ENCODE data around the gene DIS3L2.

The DIS3L2 gene

DNA sequence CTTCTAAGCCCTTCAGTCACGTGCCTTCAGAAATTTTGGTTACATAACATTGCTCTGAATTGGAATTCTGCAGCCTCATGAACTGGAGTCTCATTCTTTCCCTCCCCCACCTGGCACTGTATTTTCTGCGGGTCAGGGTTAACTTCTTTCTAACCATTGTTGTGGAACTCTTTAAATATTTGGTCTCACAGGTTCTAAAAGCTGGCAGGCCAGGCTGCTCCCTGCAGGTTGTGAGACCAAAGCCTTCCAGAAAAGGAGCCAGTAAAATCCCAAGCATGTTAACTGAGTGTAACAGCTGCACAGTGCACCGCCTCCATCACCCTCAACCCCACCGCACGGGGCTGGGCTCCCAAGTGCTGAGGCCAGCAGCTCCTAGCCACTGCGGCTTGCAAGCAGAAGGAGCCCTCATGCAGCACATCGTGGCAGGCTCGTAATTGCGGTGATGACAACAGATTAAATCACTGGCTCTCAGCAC lies 243.0 kb downstream of the DIS3L2 start:
- no peak for DNase-seq

GRCh38 chr2:232207174-232207573 lies 245.7 kb downstream of the DIS3L2 start:
- DNase-seq = no peak

DNA sequence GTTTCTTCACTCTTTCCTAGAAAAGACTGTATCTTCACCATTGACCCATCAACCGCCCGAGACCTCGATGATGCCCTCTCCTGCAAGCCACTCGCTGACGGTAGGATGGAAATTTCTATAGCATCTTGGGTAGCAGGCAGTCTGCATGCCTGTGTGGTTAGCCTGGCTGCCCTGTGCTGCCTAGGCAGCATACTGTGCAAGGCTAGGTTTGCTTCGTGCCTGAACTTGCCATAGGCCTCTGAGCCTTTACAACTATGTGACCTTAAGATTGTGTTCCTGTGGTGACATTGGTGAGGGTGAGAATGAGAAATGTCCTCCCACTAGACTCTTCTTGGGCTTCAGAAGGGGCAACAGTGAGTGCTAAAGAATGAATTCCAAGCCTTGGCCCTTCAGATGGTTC lies 248.8 kb downstream of the DIS3L2 start:
- DNase-seq = no peak

- DNase-seq = no peak
Observed at GRCh38 chr2:232211743-232212686, 250.5 kb downstream of the DIS3L2 start.

- DNase-seq = no peak
Observed at GRCh38 chr2:232213176-232213575, 251.7 kb downstream of the DIS3L2 start.

DNA sequence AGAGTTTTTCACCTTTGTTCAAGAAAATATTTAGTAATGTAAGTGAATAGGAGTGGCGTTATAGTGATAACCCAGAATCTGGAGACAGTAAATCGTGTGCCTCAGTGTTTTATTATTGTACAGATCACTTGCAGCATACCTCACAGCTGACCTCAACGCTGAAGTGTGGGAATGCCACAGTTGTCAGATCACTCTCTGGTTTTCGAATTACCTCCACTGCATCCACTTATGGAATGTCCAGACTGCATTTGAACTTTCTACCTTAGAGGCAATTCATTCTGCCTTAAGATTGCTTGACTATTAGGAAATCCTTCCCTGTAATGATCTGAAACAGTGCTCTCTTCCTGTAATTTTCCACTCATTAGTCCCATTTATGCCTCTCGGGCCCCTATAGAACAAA lies 252.5 kb downstream of the DIS3L2 start:
- no peak for DNase-seq

- no peak for DNase-seq
Observed at GRCh38 chr2:232216028-232216427, 254.5 kb downstream of the DIS3L2 start.

- no peak for DNase-seq
Observed at GRCh38 chr2:232218778-232219495, 257.4 kb downstream of the DIS3L2 start.

DNA sequence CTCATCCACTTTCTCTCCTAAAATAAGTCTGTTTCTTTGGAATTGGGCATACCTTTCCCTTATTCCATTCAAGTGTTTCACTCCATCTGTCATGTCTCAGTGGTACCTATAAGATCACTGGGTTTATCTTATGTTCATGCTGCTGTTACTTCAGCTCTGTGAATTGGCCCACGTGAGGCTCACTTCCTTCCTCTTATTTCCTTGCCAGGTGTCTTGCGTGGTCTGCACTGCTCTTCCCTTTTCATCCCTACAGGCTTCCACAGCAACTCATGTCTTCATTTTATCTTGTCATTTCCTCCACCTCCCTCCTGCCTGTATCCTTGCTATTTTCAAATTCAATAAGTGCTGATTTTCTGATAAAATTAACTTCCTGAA lies 258.0 kb downstream of the DIS3L2 start:
- no peak for DNase-seq

DNA sequence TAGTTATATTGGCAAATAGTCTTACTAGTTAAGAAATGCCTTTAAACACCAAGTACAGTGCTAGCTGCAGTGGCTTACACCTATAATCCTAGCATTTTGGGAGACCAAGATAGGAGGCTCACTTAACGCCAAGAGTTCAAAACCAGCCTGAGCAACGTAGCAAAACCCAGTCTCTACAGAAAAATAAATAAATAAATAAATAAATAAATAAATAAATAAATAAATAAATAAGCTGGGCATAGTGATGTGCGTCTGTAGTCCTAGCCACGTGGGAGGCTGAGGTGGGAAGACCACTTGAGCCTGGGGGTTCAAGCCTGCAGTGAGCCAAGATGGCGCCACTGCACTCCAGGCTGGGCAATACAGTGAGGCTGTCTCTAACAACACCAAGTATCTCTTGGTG lies 258.4 kb downstream of the DIS3L2 start:
- DNase-seq = no peak

GRCh38 chr2:232225429-232225828 lies 263.9 kb downstream of the DIS3L2 start:
- no peak for DNase-seq

GRCh38 chr2:232225895-232226294 lies 264.4 kb downstream of the DIS3L2 start:
- no peak for DNase-seq

GRCh38 chr2:232228332-232228731 lies 266.8 kb downstream of the DIS3L2 start:
- no peak for DNase-seq

DNA sequence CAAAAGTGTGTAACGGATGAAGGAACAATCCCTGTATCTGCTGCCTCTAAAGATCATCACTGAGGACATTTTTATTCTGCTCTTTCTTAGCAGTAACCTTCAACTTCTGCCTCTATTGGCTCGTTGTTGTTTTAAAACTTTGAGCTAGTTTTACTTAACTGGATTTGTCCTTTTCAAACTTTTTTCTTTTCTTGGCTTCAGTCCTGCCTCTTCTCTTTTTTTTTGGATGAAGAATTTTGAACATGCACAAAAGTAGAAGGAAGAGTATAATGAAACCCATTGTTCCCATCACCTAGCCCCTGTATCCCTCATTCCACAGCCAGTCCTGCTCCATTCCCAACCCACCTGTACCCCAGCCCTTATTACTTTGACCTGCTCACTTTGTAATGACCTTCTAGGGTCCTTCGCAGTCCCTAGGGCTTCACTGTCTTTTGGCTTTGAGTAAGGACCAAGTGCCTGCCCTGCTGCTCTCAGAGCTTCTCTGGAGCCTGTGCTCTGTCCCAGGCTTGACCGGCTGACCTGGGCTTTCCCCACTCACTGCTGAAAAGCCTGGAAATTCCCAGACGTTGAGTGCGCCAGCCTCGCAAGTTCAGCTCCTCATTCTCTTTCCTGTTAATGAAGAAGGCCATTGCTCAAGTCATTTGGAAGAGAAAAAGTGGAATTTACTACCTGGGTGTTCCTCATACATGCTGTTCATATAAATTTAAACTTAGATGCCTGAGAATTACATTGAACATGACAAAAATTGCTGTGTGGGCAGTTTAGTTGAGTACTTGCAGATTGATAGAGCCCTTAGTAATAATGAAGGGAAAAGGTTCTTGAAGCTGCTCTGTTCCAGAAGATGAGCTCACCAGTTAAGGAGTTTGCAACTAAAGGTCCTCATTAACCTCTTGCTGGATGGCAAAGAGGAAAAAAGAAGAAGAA lies 267.7 kb downstream of the DIS3L2 start:
- DNase-seq = no peak

DNA sequence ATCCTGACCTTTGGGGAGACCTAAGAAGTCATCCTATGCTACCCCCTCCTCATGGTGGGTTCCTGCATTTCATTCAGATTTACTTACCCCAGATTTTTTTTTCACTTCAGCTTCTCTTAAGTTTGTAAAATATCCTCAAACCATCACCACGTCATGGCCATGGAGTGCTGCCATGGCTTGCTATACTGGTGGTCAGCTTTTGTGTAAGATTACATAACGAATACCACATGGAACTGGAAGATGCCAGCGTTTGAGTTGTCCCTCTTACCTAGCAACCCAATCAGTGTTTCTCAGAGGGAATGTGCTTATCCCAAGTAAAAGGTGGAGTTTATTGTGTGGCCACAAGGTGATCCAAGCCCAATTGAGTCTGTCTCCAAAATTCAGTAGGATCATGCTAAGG lies 268.4 kb downstream of the DIS3L2 start:
- DNase-seq = no peak

DNA sequence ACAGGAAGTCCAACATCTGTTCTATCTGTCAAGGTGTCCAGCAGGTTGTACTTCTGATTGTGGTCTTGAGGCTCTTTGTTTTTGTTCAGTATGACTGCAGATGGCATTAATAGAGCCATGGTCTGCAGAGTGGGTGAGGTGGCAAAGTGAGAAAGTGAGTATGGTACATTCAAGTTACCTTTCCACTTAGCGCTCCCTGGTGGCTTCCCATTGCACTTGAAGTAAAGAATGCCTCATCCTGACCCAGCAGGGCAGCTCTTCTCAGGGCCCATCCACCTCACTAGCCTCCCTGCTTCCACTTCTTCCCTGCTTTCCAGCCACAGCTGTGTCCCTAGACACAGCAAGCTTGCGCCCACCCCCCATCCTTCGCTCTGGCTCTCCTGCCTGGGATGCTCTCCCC lies 269.0 kb downstream of the DIS3L2 start:
- no peak for DNase-seq

GRCh38 chr2:232231554-232231953 lies 270.0 kb downstream of the DIS3L2 start:
- no peak for DNase-seq

GRCh38 chr2:232232915-232233314 lies 271.4 kb downstream of the DIS3L2 start:
- no peak for DNase-seq

GRCh38 chr2:232234922-232235615 lies 273.6 kb downstream of the DIS3L2 start:
- no peak for DNase-seq

- DNase-seq = no peak
Observed at GRCh38 chr2:232235716-232236115, 274.2 kb downstream of the DIS3L2 start.

DNA sequence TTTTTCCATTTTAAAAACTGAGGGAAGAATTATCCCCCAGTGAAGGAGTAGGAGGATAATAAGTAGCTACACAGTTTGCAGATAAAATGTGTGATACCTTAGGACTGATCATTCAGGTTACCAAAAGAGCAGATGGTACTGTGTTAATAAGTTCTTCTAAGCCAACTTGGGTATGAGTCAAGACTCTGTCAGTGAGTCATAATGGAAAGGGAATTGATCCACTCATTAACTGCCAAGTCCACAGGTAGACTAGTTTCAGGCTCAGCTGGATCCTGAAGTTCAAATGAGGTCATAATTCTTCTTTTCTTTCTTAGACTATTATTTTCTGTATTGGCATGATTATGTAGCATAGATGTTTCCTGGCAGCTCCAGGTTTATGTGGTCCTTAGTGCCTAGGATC lies 274.7 kb downstream of the DIS3L2 start:
- DNase-seq = no peak

- DNase-seq = no peak
Observed at GRCh38 chr2:232237464-232237863, 276.0 kb downstream of the DIS3L2 start.
